H1 (cell line): Measurements from ENCODE around the gene SMO. TPM values are rescaled to one million over a fixed set of nuclear protein-coding genes. Genes with fewer than 3 reads are reported as not detected.

Experiments used
- HDAC2 ChIP-seq, 2 experiments: fragments of 300-600 bp in 1 of 2; sonication (generic) in 1 of 2; IDR thresholded peaks; 2 replicates each; pipeline ENCODE4 v1.6.1; 2011 to 2012; ENCODE audit warnings: low read depth in 2 of 2, low read length in 2 of 2, mild to moderate bottlenecking in 2 of 2, moderate library complexity in 2 of 2, borderline replicate concordance in 1 of 2, inconsistent platforms in 1 of 2
- HDAC6 ChIP-seq: IDR thresholded peaks from one replicate; pipeline ENCODE4 v1.7.1; 2012; ENCODE audit warnings: low read depth, mild to moderate bottlenecking, inconsistent platforms, low read length, moderate library complexity
- MAFK ChIP-seq: IDR thresholded peaks from 2 replicates; pipeline ENCODE4 v1.6.1; 2012; ENCODE audit warnings: low read depth, mild to moderate bottlenecking, improper control_type of control experiment, low read length
- PHF8 ChIP-seq: fragments of 200-600 bp; sonication (generic); conservative IDR thresholded peaks from 2 replicates; pipeline ENCODE4 v1.7.1; 2012; ENCODE audit warnings: low read depth, mild to moderate bottlenecking, inconsistent platforms, low read length, moderate library complexity
- POLR2A ChIP-seq, 2 experiments: IDR thresholded peaks; 1 replicate in 1 of 2; 2 replicates in 1 of 2; pipeline ENCODE4 v1.6.1; 2011; ENCODE audit warnings: low read depth in 2 of 2, low read length in 2 of 2, mild to moderate bottlenecking in 2 of 2; ENCODE audit errors: control extremely low read depth in 1 of 2
- RXRA ChIP-seq: IDR thresholded peaks from 2 replicates; pipeline ENCODE4 v1.6.1; 2011; ENCODE audit warnings: low read depth, mild to moderate bottlenecking, low read length, moderate library complexity; ENCODE audit not compliant: insufficient read depth
- SIX5 ChIP-seq: IDR thresholded peaks from 2 replicates; pipeline ENCODE4 v1.6.1; 2011; ENCODE audit warnings: mild to moderate bottlenecking, low read depth, low read length
- SP2 ChIP-seq: IDR thresholded peaks from 2 replicates; pipeline ENCODE4 v1.6.1; 2012; ENCODE audit warnings: mild to moderate bottlenecking, low read length, inconsistent platforms
- TCF12 ChIP-seq: IDR thresholded peaks from 2 replicates; pipeline ENCODE4 v1.6.1; 2011; ENCODE audit warnings: low read depth, mild to moderate bottlenecking, low read length
- YY1 ChIP-seq: IDR thresholded peaks from 2 replicates; pipeline ENCODE4 v1.6.1; 2011; ENCODE audit warnings: low read depth, mild to moderate bottlenecking, low read length
- polyA plus RNA-seq, 7 experiments: library from polyadenylated mRNA; depleted of rRNA in 3 of 7; stranded (reverse) in 5 of 7; unstranded in 2 of 7; fragments of >200 nt in 5 of 7; fragments of 200-250 nt in 2 of 7; gene quantifications; 1 replicate in 5 of 7; 2 replicates in 1 of 7; 4 replicates in 1 of 7; pipeline versions ENCODE4 v1.2.1 to v1.2.3, GENCODE V29; 2011 to 2013; ENCODE audit warnings: missing spikeins in 2 of 7, mixed read lengths in 2 of 7
- total RNA-seq: library from RNA; stranded (reverse); fragmentation: NEBNext Ultra II Directional; extraction: Animal tissue kit (Norgen Biotek cat#: 25700); gene quantifications from 2 replicates; pipeline ENCODE4 v1.2.1, GENCODE V29; 2021

The SMO gene
- total and polyA plus RNA-seq, 2 of the 8 experiments (the other 6 are each of a cell fraction or from before 2014, with no cell fraction given) = 64.5 to 67.6 TPM

GRCh38 chr7:129257168-129257567 is 68.7 kb downstream of the SMO start (continued):
- TF ChIP-seq PHF8 (no peak), RXRA (no peak), YY1 (no peak), HDAC2 (IDR thresholded peaks at IDR 0.05; ENCODE audit: borderline replicate concordance in 1 of 2, low read depth in 2 of 2, low read length in 2 of 2) (no peak), MAFK (no peak), SP2 (no peak), TCF12 (no peak), POLR2A (IDR thresholded peaks at IDR 0.05; ENCODE audit: control extremely low read depth in 1 of 2, low read depth in 2 of 2, low read length in 2 of 2) (no peak), HDAC6 (no peak), SIX5 (no peak)
